Osteocyte (in vitro differentiated cells): Measurements from ENCODE around the gene MTURN. TPM values are rescaled to one million over a fixed set of nuclear protein-coding genes. Genes with fewer than 3 reads are reported as not detected.
"Not testable (repeated sequence)": the region's sequence is repeated elsewhere in the genome, so short reads cannot be mapped to it uniquely, and the experiment has no call there.

ENCODE experiments used
- DNase-seq: peaks from one replicate; pipeline ENCODE4 v3.0.0; 2021; ENCODE audit warnings: mixed read lengths; ENCODE audit not compliant: unreplicated experiment; ENCODE audit errors: extremely low spot score
- H3K27ac Mint-ChIP-seq: one replicate; pipeline ENCODE4 v1.8.0; 2021; ENCODE audit warnings: mild to moderate bottlenecking, mixed read lengths; ENCODE audit not compliant: unreplicated experiment
- H3K27me3 Mint-ChIP-seq: one replicate; pipeline ENCODE4 v1.8.0; 2021; ENCODE audit warnings: mixed read lengths; ENCODE audit not compliant: unreplicated experiment
- H3K36me3 Mint-ChIP-seq: one replicate; pipeline ENCODE4 v1.8.0; 2021; ENCODE audit warnings: mixed read lengths; ENCODE audit not compliant: unreplicated experiment
- H3K4me1 Mint-ChIP-seq: one replicate; pipeline ENCODE4 v1.8.0; 2021; ENCODE audit warnings: mixed read lengths; ENCODE audit not compliant: unreplicated experiment
- H3K4me3 Mint-ChIP-seq: one replicate; pipeline ENCODE4 v1.8.0; 2021; ENCODE audit warnings: mild to moderate bottlenecking, moderate library complexity, mixed read lengths; ENCODE audit not compliant: unreplicated experiment
- H3K9me3 Mint-ChIP-seq: one replicate; pipeline ENCODE4 v1.8.0; 2021; ENCODE audit warnings: mixed read lengths; ENCODE audit not compliant: unreplicated experiment
- total RNA-seq: library from RNA; stranded (reverse); gene quantifications from 2 replicates; pipeline ENCODE4 v1.2.1, GENCODE V29; 2021
- TF ChIP-seq, protein P1 (sequence below): fragments of 200-600 bp; sonication (generic); IDR thresholded peaks from 2 replicates; pipeline ENCODE4 v1.5.0; 2021; ENCODE audit warnings: antibody characterized with exemption, mild to moderate bottlenecking, moderate library complexity

The MTURN gene
- total RNA-seq, 1 donor from 2014 or later = 19.0 TPM

DNA sequence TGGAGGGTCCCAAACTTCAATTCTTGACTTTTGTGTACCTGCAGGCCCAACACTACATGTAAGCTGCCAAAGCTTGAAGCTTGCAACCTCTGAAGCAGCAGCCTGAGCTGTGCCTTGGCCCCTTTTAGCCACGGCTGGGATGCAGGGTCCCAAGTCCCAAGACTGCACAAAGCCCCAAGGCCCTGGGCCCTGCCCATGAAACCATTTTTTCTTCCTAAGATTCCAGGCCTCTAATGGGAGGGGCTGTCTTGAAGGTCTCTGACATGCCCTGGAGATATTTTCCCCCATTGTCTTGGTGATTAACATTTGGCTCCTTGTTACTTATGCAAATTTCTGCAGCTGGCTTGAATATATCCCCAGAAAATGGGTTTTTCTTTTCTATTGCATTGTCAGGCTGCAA is 52.7 kb downstream of the MTURN start:
- Mint-ChIP-seq H3K4me1 (no peaks in the 10 kb centered on the region), H3K4me3 (no peak overlapping the region), H3K36me3 (no peaks in the 10 kb centered on the region), H3K9me3 (no peaks in the 10 kb centered on the region), H3K27me3 (no peaks in the 10 kb centered on the region), H3K27ac (no peak overlapping the region)
- no peak for DNase-seq
- TF ChIP-seq, protein P1, sequence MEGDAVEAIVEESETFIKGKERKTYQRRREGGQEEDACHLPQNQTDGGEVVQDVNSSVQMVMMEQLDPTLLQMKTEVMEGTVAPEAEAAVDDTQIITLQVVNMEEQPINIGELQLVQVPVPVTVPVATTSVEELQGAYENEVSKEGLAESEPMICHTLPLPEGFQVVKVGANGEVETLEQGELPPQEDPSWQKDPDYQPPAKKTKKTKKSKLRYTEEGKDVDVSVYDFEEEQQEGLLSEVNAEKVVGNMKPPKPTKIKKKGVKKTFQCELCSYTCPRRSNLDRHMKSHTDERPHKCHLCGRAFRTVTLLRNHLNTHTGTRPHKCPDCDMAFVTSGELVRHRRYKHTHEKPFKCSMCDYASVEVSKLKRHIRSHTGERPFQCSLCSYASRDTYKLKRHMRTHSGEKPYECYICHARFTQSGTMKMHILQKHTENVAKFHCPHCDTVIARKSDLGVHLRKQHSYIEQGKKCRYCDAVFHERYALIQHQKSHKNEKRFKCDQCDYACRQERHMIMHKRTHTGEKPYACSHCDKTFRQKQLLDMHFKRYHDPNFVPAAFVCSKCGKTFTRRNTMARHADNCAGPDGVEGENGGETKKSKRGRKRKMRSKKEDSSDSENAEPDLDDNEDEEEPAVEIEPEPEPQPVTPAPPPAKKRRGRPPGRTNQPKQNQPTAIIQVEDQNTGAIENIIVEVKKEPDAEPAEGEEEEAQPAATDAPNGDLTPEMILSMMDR = no peak

DNA sequence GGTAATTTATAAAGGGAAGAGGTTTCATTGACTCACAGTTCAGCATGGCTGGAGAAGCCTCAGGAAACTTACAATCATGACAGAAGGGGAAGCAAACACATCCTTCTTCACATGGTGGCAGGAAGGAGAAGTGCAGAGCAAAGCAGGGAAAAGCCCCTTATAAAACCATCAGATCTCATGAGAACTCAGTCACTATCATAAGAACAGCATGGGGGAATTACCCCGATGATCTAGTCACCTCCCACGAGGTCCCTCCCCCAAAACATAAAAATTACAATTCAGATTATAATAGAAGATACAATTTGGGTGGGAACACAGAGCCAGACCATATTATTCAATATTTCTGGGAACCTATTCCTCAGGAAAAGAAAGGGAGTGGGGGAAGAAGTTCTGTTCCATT is 53.6 kb downstream of the MTURN start:
- DNase-seq, H3K4me1 Mint-ChIP-seq, H3K4me3 Mint-ChIP-seq, H3K9me3 Mint-ChIP-seq, H3K27me3 Mint-ChIP-seq, H3K36me3 Mint-ChIP-seq, H3K27ac Mint-ChIP-seq: not testable (repeated sequence)

DNA sequence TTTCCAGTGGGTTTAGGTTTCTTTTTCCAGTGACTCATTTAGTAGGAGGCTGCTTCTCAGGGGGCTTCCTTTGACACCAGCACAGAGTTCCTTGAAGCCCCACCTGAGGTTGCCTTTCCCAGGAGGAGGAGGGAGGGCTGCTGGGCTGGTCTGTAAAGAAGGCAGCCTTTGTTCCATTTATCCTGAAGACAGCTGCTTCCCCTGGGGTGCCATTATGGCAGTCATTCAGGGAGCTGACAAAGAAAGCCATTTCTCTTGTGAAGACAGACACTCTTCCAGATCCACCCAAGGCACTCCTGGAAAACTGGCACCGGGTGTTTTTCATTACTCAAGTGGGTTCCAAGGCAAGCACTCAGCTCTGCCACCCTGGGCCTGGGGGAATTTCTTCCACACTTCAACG is 54.0 kb downstream of the MTURN start:
- H3K4me1 Mint-ChIP-seq = no peaks in the 10 kb centered on the region
- H3K27ac Mint-ChIP-seq = no peak overlapping the region
- H3K27me3 Mint-ChIP-seq = no peaks in the 10 kb centered on the region
- H3K36me3 Mint-ChIP-seq = no peaks in the 10 kb centered on the region
- DNase-seq = no peak
- H3K9me3 Mint-ChIP-seq = no peaks in the 10 kb centered on the region
- H3K4me3 Mint-ChIP-seq = no peak overlapping the region
- TF ChIP-seq, protein P1 = no peak

DNA sequence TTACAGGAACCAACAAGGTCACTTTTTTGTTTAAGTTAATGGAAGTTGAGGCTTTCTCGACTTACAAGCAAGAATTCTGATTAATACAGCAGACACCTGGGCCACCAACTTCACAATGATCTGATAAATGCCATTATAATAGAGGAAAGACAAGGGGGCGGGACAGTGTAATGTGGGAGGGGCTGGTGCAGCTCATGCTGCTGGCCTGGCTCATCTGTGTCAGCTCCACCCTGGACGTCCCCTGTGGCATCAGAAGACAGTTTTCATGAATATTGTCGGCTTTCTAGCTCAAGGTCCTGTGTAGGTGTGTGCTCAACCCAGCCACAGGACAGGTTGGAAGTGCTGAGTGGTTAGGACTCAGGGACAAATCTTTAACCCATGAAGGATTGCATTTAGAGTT is 57.0 kb downstream of the MTURN start:
- H3K4me3 Mint-ChIP-seq = no peak overlapping the region
- DNase-seq = no peak
- H3K9me3 Mint-ChIP-seq = peaks cover 17% of the 10 kb centered on the region

DNA sequence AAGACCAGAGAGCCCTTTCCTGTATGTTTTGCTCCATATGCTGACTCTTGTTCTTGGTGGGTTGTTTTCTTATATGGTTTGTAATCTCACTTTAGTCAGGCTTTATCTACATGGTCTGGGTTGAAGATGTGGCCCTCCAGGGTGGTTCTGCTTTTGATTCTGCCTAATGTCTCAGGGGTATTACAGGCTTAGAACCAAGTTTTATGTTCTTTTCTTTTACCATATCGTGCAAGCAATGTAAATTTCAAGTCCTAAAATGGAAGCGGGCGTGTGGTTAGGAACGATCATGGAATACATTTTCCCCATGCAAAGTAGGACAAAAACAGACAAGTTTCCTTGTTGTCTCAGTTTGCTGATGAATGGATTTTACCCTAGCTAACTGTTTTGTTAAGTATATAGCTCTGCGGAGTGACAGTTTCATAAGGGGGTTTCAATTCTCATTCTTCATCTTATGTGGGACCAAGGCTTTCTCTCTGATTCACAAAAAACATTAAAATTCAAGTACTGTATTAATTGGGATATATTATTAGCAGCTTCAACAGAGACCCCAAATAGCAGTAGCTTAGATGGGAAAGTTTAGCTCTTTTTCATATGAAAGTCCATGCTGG is 58.7 kb downstream of the MTURN start:
- Mint-ChIP-seq H3K4me3 (no peak overlapping the region), H3K9me3 (peaks cover 22% of the 10 kb centered on the region), H3K27ac (no peak overlapping the region), H3K4me1 (no peaks in the 10 kb centered on the region), H3K36me3 (peaks cover 6% of the 10 kb centered on the region), H3K27me3 (no peaks in the 10 kb centered on the region)
- TF ChIP-seq, protein P1 = no peak
- no peak for DNase-seq

More for the DNA sequence above, 57.0 kb downstream of the MTURN start:
- no peaks in the 10 kb centered on the region for H3K4me1 Mint-ChIP-seq
- no peaks in the 10 kb centered on the region for H3K27me3 Mint-ChIP-seq
- TF ChIP-seq, protein P1 = no peak
- peaks cover 6% of the 10 kb centered on the region for H3K36me3 Mint-ChIP-seq
- no peak overlapping the region for H3K27ac Mint-ChIP-seq

DNA sequence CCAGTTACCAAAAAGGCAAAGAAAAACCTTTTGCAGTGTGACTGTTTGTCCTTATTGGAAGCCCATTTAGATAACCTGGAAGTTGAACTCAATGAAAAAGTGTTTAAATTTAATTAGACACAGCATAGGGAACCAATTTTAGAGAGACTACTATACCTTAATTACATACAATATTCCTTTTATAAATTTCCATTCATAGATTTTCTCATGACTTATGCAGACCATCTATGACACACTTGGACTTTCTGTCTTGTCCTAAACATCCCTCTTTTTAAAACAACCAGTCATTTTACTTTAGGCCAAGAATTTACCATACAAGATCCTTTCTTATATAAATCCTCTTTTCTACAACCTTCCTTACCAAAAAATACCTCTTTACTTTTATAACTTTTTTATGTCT is 61.6 kb downstream of the MTURN start:
- TF ChIP-seq, protein P1 = no peak
- H3K4me3 Mint-ChIP-seq = no peak overlapping the region
- peaks cover 6% of the 10 kb centered on the region for H3K36me3 Mint-ChIP-seq
- peaks cover under 1% of the 10 kb centered on the region for H3K27me3 Mint-ChIP-seq
- DNase-seq = no peak
- H3K9me3 Mint-ChIP-seq = peaks cover 22% of the 10 kb centered on the region
- no peaks in the 10 kb centered on the region for H3K4me1 Mint-ChIP-seq
- no peak overlapping the region for H3K27ac Mint-ChIP-seq
